ENCODE data around the gene ADH1B. TPM values are rescaled to one million over a fixed set of nuclear protein-coding genes. Genes with fewer than 3 reads are reported as not detected.

The ADH1B gene
- polyA plus RNA-seq, 1 donor (not counting 4 experiments of a cell fraction or from before 2014, with no cell fraction given) = not detected

GRCh38 chr4:99334880-99335279, 13.7 kb upstream of the ADH1B start:
- no peaks in the 10 kb centered on the region for H3K9me1 ChIP-seq (ENCODE audit: control insufficient read depth, extremely low read depth, insufficient read depth, low read length)
- FAIRE-seq (no peak), DNase-seq (ENCODE audit: low read depth, low spot score) (no peak)
- H3K4me1 ChIP-seq (ENCODE audit: control insufficient read depth, extremely low read depth, insufficient read depth, low read length) = no peaks in the 10 kb centered on the region
- H3K9ac ChIP-seq (ENCODE audit: control insufficient read depth, extremely low read depth, insufficient read depth, low read length) = no peak overlapping the region
- no peak overlapping the region for H2AFZ ChIP-seq (ENCODE audit: control insufficient read depth, low read length)
- H3K27ac ChIP-seq (ENCODE audit: control insufficient read depth, insufficient read depth, low read length) = no peak overlapping the region
- H4K20me1 ChIP-seq (ENCODE audit: control insufficient read depth, extremely low read depth, insufficient read depth, low read length) = no peaks in the 10 kb centered on the region
- no peak for TF ChIP-seq EZH2 (IDR thresholded peaks at IDR 0.05; ENCODE audit: low read length)
- TF ChIP-seq CTCF (optimal IDR thresholded peaks at IDR 0.05 in 1 of 3, IDR thresholded peaks at IDR 0.05 in 1 of 3, conservative IDR thresholded peaks at IDR 0.05 in 1 of 3; ENCODE audit: extremely low read depth in 1 of 3, insufficient read depth in 2 of 3, low read length in 3 of 3) = no peak
- no peak overlapping the region for H3K4me3 ChIP-seq (ENCODE audit: control insufficient read depth in 2 of 3, extremely low read depth in 1 of 3, insufficient read depth in 2 of 3, low read depth in 1 of 3, low read length in 3 of 3)
- no peaks in the 10 kb centered on the region for H3K27me3 ChIP-seq (ENCODE audit: control insufficient read depth, extremely low read depth, insufficient read depth, low read length)
- H3K9me3 ChIP-seq (ENCODE audit: control insufficient read depth, low read depth, low read length) = no peaks in the 10 kb centered on the region
- dilution Hi-C loops (cut with MboI; ENCODE audit: extremely low pct_ligation_motif_present, low sequenced_read_pairs) = no loop called here
- H3K36me3 ChIP-seq (ENCODE audit: control insufficient read depth in 2 of 2, extremely low read depth in 1 of 2, insufficient read depth in 2 of 2, low read length in 2 of 2) = no peaks in the 10 kb centered on the region
- H3K4me2 ChIP-seq (ENCODE audit: control insufficient read depth, extremely low read depth, insufficient read depth, low read depth, low read length) = no peak overlapping the region
- H3K79me2 ChIP-seq (ENCODE audit: control insufficient read depth, insufficient read depth, low read length) = no peaks in the 10 kb centered on the region

GRCh38 chr4:99330648-99331047, 9.4 kb upstream of the ADH1B start:
- DNase-seq (ENCODE audit: low read depth, low spot score) (no peak), FAIRE-seq (no peak)
- Histone ChIP-seq H3K4me1 (ENCODE audit: control insufficient read depth, extremely low read depth, insufficient read depth, low read length) (no peaks in the 10 kb centered on the region), H3K79me2 (ENCODE audit: control insufficient read depth, insufficient read depth, low read length) (no peaks in the 10 kb centered on the region), H3K4me2 (ENCODE audit: control insufficient read depth, extremely low read depth, insufficient read depth, low read depth, low read length) (no peak overlapping the region), H3K36me3 (ENCODE audit: control insufficient read depth in 2 of 2, extremely low read depth in 1 of 2, insufficient read depth in 2 of 2, low read length in 2 of 2) (no peaks in the 10 kb centered on the region), H3K27ac (ENCODE audit: control insufficient read depth, insufficient read depth, low read length) (no peak overlapping the region), H3K9me3 (ENCODE audit: control insufficient read depth, low read depth, low read length) (no peaks in the 10 kb centered on the region), H4K20me1 (ENCODE audit: control insufficient read depth, extremely low read depth, insufficient read depth, low read length) (no peaks in the 10 kb centered on the region), H3K9me1 (ENCODE audit: control insufficient read depth, extremely low read depth, insufficient read depth, low read length) (no peaks in the 10 kb centered on the region), H3K9ac (ENCODE audit: control insufficient read depth, extremely low read depth, insufficient read depth, low read length) (no peak overlapping the region), H2AFZ (ENCODE audit: control insufficient read depth, low read length) (no peak overlapping the region), H3K27me3 (ENCODE audit: control insufficient read depth, extremely low read depth, insufficient read depth, low read length) (no peaks in the 10 kb centered on the region), H3K4me3 (ENCODE audit: control insufficient read depth in 2 of 3, extremely low read depth in 1 of 3, insufficient read depth in 2 of 3, low read depth in 1 of 3, low read length in 3 of 3) (no peak overlapping the region)
- TF ChIP-seq EZH2 (IDR thresholded peaks at IDR 0.05; ENCODE audit: low read length) (no peak), CTCF (optimal IDR thresholded peaks at IDR 0.05 in 1 of 3, IDR thresholded peaks at IDR 0.05 in 1 of 3, conservative IDR thresholded peaks at IDR 0.05 in 1 of 3; ENCODE audit: extremely low read depth in 1 of 3, insufficient read depth in 2 of 3, low read length in 3 of 3) (no peak)
- dilution Hi-C loops (cut with MboI; ENCODE audit: extremely low pct_ligation_motif_present, low sequenced_read_pairs) = no loop called here

All from keratinocyte (primary cell).